ENCODE results near the gene MPHOSPH9.
A peak's percentile ranks its signal among the peaks of the same experiment; 100 is the strongest.
"Not testable (repeated sequence)": the region's sequence is repeated elsewhere in the genome, so short reads cannot be mapped to it uniquely, and the experiment has no call there.

MPHOSPH9 gene

DNA sequence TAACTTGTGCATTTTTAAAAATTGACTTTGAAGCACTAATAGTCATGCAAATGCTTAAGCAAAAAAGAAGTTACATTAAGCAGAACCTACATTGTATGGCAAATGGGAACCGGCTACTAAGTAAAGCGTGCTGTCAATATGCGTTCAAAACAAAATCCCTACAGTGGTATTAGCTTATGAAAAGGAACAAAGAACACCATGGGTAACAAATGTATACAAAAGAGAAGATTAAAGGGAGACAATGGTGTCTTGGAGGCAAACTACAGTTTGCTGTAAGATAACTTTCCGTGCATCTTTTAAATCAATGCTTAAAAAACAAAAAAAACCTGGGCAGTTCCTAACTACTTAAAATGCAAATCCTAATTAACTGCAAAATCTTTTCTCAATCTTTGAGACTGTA is 28.3 kb upstream of the MPHOSPH9 start:
- DNase-seq (ENCODE audit: low read depth in 3 of 3, low spot score in 1 of 3) = no peak

GRCh38 chr12:123260081-123260480 is 27.1 kb upstream of the MPHOSPH9 start:
- DNase-seq (ENCODE audit: low read depth in 3 of 3, low spot score in 1 of 3) = no peak

DNA sequence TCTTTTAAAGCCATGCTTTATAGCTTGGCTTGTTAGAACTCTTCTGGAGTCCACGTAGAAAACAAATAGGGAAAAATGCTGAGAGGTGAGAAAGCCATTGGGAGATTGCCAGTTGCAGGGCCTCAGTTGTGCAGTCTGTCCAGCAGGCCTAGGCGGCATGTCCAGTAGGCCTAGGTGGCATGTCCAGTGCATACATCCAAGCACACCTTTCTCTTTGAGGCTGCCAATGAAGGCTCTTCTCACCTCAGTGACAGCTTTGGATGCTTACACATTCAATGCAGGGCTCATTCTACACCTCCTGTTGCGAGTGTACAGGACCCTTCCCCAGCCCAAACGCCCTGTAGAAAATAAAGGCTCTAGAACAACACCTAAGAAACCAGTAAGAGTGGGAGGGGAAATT is 25.7 kb upstream of the MPHOSPH9 start:
- no peak for DNase-seq (ENCODE audit: low read depth in 3 of 3, low spot score in 1 of 3)

GRCh38 chr12:123254853-123255446 is 22.0 kb upstream of the MPHOSPH9 start:
- no peak for DNase-seq (ENCODE audit: low read depth in 3 of 3, low spot score in 1 of 3)

GRCh38 chr12:123253641-123254459 is 20.9 kb upstream of the MPHOSPH9 start:
- no peak for DNase-seq (ENCODE audit: low read depth in 3 of 3, low spot score in 1 of 3)

DNA sequence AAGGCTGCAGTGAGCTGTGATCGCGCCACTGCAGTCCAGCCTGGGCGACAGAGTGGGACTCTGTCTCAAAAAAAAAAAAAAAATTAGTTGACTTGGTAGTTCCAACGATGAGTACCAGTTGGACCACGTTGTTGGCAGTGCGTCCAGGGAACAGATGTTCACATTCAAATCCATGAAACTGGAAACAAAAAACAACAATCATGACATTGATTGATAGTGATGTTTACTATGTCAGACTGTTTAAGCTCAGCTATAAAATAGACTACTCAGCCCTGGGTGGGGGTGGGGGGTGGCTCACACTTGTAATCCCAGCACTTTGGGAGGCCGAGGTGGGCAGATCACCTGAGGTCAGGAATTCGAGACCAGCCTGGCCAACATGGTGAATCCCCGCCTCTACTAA is 19.4 kb upstream of the MPHOSPH9 start:
- DNase-seq (ENCODE audit: low read depth in 3 of 3, low spot score in 1 of 3) = not testable (repeated sequence)

DNA sequence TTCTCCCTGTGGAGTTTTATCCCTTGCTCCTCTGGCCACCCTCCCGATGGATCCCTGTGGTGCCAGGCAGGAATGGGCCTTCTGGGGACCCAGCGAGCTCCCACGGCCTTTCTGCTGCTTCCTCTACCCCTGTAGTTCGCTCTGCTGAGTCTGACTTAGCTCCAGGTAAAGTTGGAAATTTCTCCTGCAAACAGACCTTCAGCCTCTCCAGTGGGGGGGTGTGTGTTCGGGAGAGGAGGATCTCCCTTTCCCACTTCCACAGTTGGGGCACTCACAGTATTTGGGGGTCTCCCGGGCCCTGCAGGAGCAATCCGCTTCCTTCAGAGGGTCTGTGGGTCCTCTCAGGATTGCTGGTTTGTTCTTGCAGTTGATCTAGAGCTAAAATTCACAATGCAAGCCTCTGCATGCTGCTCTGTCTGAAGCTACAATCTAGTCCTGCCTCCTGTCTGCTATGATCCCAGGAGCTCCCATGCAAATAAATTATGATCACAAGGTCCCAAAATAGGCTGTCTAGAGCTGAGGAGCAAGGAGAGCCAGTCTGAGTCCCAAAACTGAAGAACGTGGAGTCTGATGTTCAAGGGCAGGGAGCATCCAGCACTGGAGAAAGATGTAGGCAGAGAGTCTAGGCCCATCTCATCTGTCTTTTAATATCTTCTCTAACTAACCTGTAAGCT is 18.6 kb upstream of the MPHOSPH9 start:
- DNase-seq (ENCODE audit: low read depth in 3 of 3, low spot score in 1 of 3) = no peak

- no peak for DNase-seq (ENCODE audit: low read depth in 3 of 3, low spot score in 1 of 3)
Observed at GRCh38 chr12:123250471-123251383, 17.8 kb upstream of the MPHOSPH9 start.

DNA sequence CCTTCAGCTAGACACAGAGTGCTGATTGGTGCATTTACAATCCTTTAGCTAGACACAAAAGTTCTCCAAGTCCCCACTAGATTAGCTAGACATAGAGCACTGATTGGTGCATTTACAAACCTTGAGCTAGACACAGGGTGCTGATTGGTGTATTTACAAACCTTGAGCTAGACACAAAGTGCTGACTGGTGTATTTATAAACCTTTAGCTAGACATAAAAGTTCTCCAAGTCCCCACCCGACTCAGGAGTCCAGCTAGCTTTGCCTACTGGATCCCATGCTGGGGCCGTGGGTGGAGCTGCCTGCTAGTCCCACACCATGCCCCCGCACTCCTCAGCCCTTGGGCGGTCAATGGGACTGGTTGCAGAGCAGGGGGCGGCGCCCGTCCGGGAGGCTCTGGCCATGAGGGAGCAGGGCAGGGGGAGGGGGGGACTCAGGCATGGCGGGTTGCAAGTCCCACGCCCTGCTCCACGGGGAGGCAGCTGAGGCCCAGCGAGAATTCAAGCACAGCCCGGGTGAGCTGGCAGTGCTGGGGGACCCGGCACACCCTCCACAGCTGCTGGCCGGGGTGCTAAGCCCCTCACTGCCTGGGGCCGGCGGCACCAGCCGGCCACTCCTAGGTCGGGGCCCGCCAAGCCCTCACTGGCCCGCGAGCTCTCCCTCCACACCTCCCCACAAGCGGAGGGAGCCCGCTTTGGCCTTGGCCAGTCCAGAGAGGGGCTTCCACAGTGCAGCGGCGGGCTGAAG is 16.2 kb upstream of the MPHOSPH9 start:
- DNase-seq (ENCODE audit: low read depth in 3 of 3, low spot score in 1 of 3) = not testable (repeated sequence)

DNA sequence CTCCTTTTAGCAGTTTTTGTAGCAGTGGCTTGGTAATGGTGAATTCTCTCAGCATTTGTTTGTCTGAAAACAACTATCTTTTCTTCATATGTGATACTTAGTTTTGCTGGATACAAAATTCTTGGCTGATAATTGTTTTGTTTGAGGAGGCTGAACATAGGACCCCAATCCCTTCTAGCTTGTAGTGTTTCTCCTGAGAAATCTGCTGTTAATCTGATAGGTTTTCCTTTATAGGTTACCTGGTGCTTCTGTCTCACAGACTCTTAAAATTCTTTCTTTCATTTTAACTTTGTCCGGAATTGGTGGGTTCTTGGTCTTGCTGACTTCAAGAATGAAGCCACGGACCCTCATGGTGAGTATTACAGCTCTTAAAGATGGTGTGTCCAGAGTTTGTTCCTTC is 15.2 kb upstream of the MPHOSPH9 start:
- not testable (repeated sequence) for DNase-seq (ENCODE audit: low read depth in 3 of 3, low spot score in 1 of 3)

DNA sequence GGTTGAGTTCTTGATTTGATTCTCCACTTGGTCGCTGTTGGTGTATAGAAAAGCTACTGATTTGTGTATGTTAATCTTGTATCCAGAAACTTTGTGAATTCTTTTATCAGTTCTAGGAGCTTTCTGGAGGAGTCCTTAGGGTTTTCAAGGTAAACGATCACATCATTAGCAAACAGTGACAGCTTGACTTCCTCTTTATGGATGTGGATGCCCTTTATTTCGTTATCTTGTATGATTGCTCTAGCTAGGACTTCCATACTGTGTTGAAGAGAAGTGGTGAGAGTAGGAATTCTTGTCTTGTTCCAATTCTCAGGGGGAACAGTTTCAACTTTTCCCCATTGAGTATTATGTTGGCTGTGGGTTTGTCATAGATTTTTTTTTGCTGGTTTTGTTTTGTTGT is 12.7 kb upstream of the MPHOSPH9 start:
- no peak for DNase-seq (ENCODE audit: low read depth in 3 of 3, low spot score in 1 of 3)

DNA sequence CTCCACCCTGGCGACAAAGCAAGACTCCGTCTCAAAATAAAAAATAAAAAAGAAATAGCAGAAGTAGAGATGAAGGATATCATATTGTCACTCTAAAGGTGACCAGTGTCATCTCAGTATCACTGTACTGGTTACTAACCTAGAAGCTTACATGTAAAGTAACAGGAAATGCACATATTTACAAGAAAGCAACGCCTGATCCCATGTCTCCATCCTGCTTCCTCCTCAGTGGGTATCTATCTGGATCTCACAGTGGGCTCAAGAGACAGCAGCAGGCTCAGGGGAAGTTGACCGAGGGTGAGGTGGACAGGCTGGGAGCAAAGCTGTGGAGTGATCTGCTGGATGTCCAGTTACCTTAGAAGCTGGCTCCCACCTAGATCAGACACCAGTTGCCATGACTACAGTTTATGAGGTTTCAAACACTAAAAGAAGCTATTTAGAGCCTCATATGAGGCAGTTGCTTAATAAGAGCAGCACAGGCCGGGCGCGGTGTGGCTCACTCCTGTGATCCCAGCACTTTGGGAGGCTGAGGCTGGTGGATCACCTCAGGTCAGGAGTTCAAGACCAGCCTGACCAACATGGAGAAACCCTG is 10.8 kb upstream of the MPHOSPH9 start:
- no peak for DNase-seq (ENCODE audit: low read depth in 3 of 3, low spot score in 1 of 3)

DNA sequence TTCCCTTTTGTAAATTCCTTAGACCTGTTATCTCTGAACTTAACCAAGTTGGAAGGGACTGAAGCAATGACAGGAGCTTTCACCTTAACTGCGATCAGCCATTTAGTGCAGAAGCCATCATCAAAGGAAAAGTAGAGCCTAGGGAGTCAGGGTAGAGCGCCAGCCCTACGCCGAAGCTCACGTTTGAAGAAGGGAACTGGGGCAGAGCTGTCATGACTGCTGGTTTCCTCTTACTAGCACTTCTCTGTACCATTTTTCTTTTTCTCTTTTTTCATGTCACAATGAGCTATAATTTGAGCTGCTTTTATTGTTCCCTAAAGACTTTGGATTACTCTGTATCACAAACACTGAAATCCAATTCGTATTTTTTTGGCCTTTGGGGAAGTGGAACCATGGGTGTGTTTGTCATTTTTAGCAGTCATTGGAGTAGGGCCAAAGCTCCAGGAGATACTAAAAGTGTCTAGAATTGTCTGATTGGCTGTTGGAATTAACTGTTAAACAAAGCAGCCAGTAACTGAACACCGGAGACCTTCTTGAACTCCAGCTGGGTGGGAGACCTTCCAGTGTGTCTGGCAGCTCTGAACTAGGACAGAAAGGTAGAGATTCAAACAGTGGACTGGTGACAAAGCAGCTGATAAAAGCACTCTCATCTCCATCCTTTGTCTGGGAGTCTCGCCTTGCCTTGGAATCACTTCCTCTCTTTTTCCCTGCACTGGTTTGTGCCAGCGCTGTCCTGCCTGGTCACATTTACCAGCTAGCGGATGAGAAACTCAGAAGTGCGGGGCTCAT is 9.4 kb upstream of the MPHOSPH9 start:
- DNase-seq (ENCODE audit: low read depth in 3 of 3, low spot score in 1 of 3) = no peak

DNA sequence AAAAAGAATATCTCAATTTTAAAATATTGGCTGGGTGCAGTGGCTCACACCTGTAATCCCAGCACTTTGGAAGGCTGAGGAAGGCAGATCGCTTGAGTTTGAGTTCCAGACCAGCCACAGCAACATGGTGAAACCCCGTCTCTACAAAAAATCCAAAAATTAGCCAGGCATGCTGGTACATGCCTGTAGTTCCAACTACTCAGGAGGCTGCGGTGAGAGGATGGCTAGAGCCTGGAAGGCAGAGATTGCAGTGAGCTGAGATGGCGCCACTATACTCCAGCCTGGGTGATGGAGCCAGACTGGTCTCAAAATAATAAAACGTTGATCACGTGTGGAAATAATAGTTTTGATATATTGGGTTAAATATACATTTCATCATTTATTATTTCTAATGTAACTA is 6.0 kb upstream of the MPHOSPH9 start:
- DNase-seq (ENCODE audit: low read depth in 3 of 3, low spot score in 1 of 3) = no peak

- DNase-seq (ENCODE audit: low read depth in 3 of 3, low spot score in 1 of 3) = no peak
Observed at GRCh38 chr12:123238330-123238682, 5.4 kb upstream of the MPHOSPH9 start.

DNA sequence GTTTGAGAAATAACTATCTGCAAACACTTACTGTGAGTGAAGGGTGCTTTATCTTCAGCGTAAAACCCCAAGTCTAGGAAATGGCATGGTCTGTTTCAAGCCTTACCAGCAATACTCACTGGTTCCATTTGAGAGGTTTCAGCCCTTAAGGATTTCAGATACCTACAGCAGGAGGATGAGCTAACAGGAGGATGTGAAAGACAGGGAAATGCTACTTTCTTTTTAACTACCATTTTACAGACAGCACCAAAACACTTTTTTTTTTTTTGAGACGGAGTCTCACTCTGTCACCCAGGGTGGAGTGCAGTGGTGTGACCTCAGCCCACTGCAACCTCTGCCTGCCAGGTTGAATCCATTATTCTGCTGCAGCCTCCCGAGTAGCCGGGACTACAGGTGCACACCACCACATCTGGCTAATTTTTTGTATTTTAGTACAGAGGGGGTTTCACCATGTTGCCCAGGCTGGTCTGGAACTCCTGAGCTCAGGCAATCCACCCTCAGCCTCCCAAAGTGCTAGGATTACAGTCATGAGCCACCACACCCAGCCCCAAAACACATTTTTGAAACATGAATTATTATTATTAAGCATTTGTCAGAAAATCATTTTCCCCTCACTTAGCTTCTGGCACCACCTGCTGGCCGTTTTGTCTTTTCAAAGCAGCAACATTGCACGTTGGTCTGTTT is 4.8 kb upstream of the MPHOSPH9 start:
- peak; percentile 25 to 57 (median 45) for DNase-seq (ENCODE audit: low read depth in 3 of 3, low spot score in 1 of 3)

- no peak for DNase-seq (ENCODE audit: low read depth in 3 of 3, low spot score in 1 of 3)
Observed at GRCh38 chr12:123233505-123234308, 766 bp upstream of the MPHOSPH9 start.

DNA sequence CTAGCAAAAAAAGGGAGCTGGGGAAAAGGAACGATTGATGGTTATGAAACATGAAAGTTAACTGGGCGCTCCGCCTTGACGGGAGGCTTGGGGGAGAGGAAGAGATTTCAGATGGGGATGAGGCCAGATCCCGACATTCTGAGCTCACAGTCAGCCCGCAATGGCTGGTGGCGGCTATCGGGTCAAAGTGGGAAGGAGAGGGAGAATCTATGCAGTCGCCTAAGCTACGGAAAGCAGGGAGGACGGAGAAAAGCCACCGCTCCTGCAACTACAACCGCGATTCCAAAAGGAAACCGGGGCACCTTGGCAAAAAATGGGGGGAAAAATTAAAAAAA is 502 bp downstream of the MPHOSPH9 start:
- no peak for DNase-seq (ENCODE audit: low read depth in 3 of 3, low spot score in 1 of 3)
